H1 (cell line): ENCODE results near the gene SPG7. TPM values are rescaled to one million over a fixed set of nuclear protein-coding genes. Genes with fewer than 3 reads are reported as not detected.

Experiments
- ATF2 ChIP-seq: IDR thresholded peaks from 2 replicates; pipeline ENCODE4 v1.6.1; 2012; ENCODE audit warnings: low read length, inconsistent platforms
- CHD7 ChIP-seq: fragments of 300-600 bp; sonication (generic); IDR thresholded peaks from 2 replicates; pipeline ENCODE4 v1.7.1; 2012; ENCODE audit warnings: low read length, moderate library complexity, mild to moderate bottlenecking, inconsistent platforms; ENCODE audit not compliant: insufficient replicate concordance
- EP300 ChIP-seq, 2 experiments: IDR thresholded peaks; 1 replicate in 1 of 2; 2 replicates in 1 of 2; pipeline ENCODE4 v1.6.1; 2011 to 2012; ENCODE audit warnings: low read depth in 2 of 2, low read length in 2 of 2, mild to moderate bottlenecking in 2 of 2, borderline replicate concordance in 1 of 2, inconsistent platforms in 1 of 2, moderate library complexity in 1 of 2
- EZH2 ChIP-seq: fragments of 200-600 bp; sonication (generic); IDR thresholded peaks from 2 replicates; pipeline ENCODE4 v1.7.1; 2012; ENCODE audit warnings: low read depth, mild to moderate bottlenecking, moderate library complexity, low read length, inconsistent platforms; ENCODE audit not compliant: severe bottlenecking
- POLR2A ChIP-seq, 2 experiments: IDR thresholded peaks; 1 replicate in 1 of 2; 2 replicates in 1 of 2; pipeline ENCODE4 v1.6.1; 2011; ENCODE audit warnings: low read depth in 2 of 2, low read length in 2 of 2, mild to moderate bottlenecking in 2 of 2; ENCODE audit errors: control extremely low read depth in 1 of 2
- POU5F1 ChIP-seq: IDR thresholded peaks from 2 replicates; pipeline ENCODE4 v1.6.1; 2011; ENCODE audit warnings: low read depth, mild to moderate bottlenecking, low read length, moderate library complexity
- RBBP5 ChIP-seq: IDR thresholded peaks from 2 replicates; pipeline ENCODE4 v1.7.1; 2012; ENCODE audit warnings: low read depth, mild to moderate bottlenecking, inconsistent platforms, low read length, moderate library complexity, borderline replicate concordance
- SRF ChIP-seq: IDR thresholded peaks from 2 replicates; pipeline ENCODE4 v1.6.1; 2011; ENCODE audit warnings: mild to moderate bottlenecking, low read depth, low read length, moderate library complexity
- TAF7 ChIP-seq: optimal IDR thresholded peaks from 2 replicates; pipeline ENCODE3; 2011; ENCODE audit warnings: low read depth, mild to moderate bottlenecking, inconsistent platforms, low read length, moderate library complexity, borderline replicate concordance
- polyA plus RNA-seq, 7 experiments: library from polyadenylated mRNA; depleted of rRNA in 3 of 7; stranded (reverse) in 5 of 7; unstranded in 2 of 7; fragments of >200 nt in 5 of 7; fragments of 200-250 nt in 2 of 7; gene quantifications; 1 replicate in 5 of 7; 2 replicates in 1 of 7; 4 replicates in 1 of 7; pipeline versions ENCODE4 v1.2.1 to v1.2.3, GENCODE V29; 2011 to 2013; ENCODE audit warnings: missing spikeins in 2 of 7, mixed read lengths in 2 of 7
- total RNA-seq: library from RNA; stranded (reverse); fragmentation: NEBNext Ultra II Directional; extraction: Animal tissue kit (Norgen Biotek cat#: 25700); gene quantifications from 2 replicates; pipeline ENCODE4 v1.2.1, GENCODE V29; 2021

SPG7 gene
- total and polyA plus RNA-seq, 2 of the 8 experiments (the other 6 are each of a cell fraction or from before 2014, with no cell fraction given): 72.1 to 113 TPM

GRCh38 chr16:89574681-89575246, 66.6 kb downstream of the SPG7 start (continued):
- TF ChIP-seq CHD7: no peak
- TF ChIP-seq POU5F1: no peak
- no peak for TF ChIP-seq EZH2
- no peak for TF ChIP-seq ATF2
- no peak for TF ChIP-seq EP300 (IDR thresholded peaks at IDR 0.05; ENCODE audit: borderline replicate concordance in 1 of 2, low read depth in 2 of 2, low read length in 2 of 2)
- TF ChIP-seq TAF7: peak; percentile 29
- TF ChIP-seq POLR2A (IDR thresholded peaks at IDR 0.05; ENCODE audit: control extremely low read depth in 1 of 2, low read depth in 2 of 2, low read length in 2 of 2): no peak
- no peak for TF ChIP-seq SRF
- TF ChIP-seq RBBP5: peak; percentile 89
